Hepatocyte (in vitro differentiated cells): ENCODE results near the gene OPCML. TPM values are rescaled to one million over a fixed set of nuclear protein-coding genes. Genes with fewer than 3 reads are reported as not detected.

Experiments used
- DNase-seq: peaks from one replicate; pipeline ENCODE4 v3.0.0-alpha.2; 2016; ENCODE audit warnings: low spot score
- H2AFZ ChIP-seq: fragments of 200-600 bp; sonication (generic); 2 replicates; pipeline ENCODE4 v1.6.0; 2016; ENCODE audit warnings: antibody characterized with exemption, mild to moderate bottlenecking
- H3K27ac ChIP-seq: fragments of 200-600 bp; sonication (generic); 2 replicates; pipeline ENCODE4 v1.5.1; 2016; ENCODE audit warnings: mild to moderate bottlenecking
- H3K27me3 ChIP-seq: fragments of 200-600 bp; sonication (generic); 2 replicates; pipeline ENCODE4 v1.6.1; 2016
- H3K36me3 ChIP-seq: fragments of 200-600 bp; sonication (generic); replicated peaks from 2 replicates; pipeline ENCODE4 v1.5.1; 2016; ENCODE audit warnings: low read depth; ENCODE audit not compliant: insufficient read depth
- H3K4me1 ChIP-seq: fragments of 200-600 bp; sonication (generic); 2 replicates; pipeline ENCODE4 v1.5.1; 2016; ENCODE audit warnings: mild to moderate bottlenecking, moderate library complexity; ENCODE audit not compliant: insufficient read depth
- H3K4me2 ChIP-seq: fragments of 200-600 bp; sonication (generic); 2 replicates; pipeline ENCODE4 v1.6.0; 2016
- H3K4me3 ChIP-seq: fragments of 200-600 bp; sonication (generic); 2 replicates; pipeline ENCODE4 v1.5.1; 2016; ENCODE audit warnings: mild to moderate bottlenecking
- H3K79me2 ChIP-seq: fragments of 200-600 bp; sonication (generic); 2 replicates; pipeline ENCODE4 v1.6.0; 2017; ENCODE audit warnings: mild to moderate bottlenecking
- H3K9me2 ChIP-seq: fragments of 200-600 bp; sonication (generic); replicated peaks from 2 replicates; pipeline ENCODE4 v1.6.0; 2017; ENCODE audit warnings: mild to moderate bottlenecking; ENCODE audit not compliant: insufficient read depth
- H3K9me3 ChIP-seq: fragments of 200-600 bp; sonication (generic); 2 replicates; pipeline ENCODE4 v1.5.1; 2016; ENCODE audit warnings: low read depth, mild to moderate bottlenecking
- H4K20me1 ChIP-seq: fragments of 200-600 bp; sonication (generic); 2 replicates; pipeline ENCODE4 v1.6.0; 2016; ENCODE audit warnings: mild to moderate bottlenecking; ENCODE audit not compliant: insufficient read depth, poor library complexity, severe bottlenecking
- EZH2 ChIP-seq: fragments of 200-600 bp; sonication (generic); IDR thresholded peaks from 2 replicates; pipeline ENCODE4 v1.6.1; 2016; ENCODE audit warnings: antibody characterized with exemption, mild to moderate bottlenecking, borderline replicate concordance
- EZH2phosphoT487 ChIP-seq: fragments of 200-600 bp; sonication (generic); IDR thresholded peaks from one replicate; pipeline ENCODE4 v1.6.1; 2018; ENCODE audit warnings: antibody characterized with exemption, mild to moderate bottlenecking, low read depth, moderate library complexity; ENCODE audit not compliant: unreplicated experiment, severe bottlenecking
- WGBS: methylation state at CpG from one replicate; pipeline ENCODE4 v1.1.6; 2016; ENCODE audit warnings: low lambda C conversion rate; ENCODE audit errors: missing lambda C conversion rate; 5-methylcytosine and 5-hydroxymethylcytosine counted together
- polyA plus RNA-seq: library from polyadenylated mRNA; unstranded; fragments of >200 nt; fragmentation: Nextera tagmentation; extraction: Ambion mirVana; gene quantifications from 2 replicates; pipeline ENCODE4 v1.2.1, GENCODE V29; 2016
- total RNA-seq: library from RNA; depleted of rRNA; stranded (reverse); fragments of >200 nt; gene quantifications from 2 replicates; pipeline ENCODE4 v1.2.3, GENCODE V29; 2014
- TF ChIP-seq, protein P1 (sequence below): fragments of 200-600 bp; sonication (generic); IDR thresholded peaks from 2 replicates; pipeline ENCODE4 v1.5.1; 2016; ENCODE audit warnings: antibody characterized with exemption, mild to moderate bottlenecking; ENCODE audit not compliant: poor library complexity

Gene OPCML
- total and polyA plus RNA-seq, 2 experiments from 2014 or later = 0.37 to 0.98 TPM

DNA sequence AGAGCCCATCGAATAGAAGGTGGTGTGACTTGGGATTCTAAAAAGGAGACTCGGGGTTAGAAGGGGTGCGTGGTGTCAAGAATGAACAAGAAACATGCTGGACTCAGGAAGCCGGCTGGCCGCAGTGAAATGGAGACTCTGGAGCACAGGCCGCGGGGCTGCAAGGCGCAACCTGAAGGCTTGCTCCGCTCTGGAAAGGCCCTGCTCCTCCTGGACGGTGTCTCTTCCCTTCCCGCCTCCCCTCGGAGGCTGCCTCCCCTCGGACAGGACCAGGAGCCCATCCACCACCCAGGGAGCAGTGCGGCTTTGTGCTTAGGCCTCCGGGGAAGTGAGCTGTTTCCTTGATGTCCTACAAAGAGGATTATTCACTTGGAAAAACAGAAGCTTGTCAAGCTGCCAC lies 170.1 kb downstream of the OPCML start:
- no peak overlapping the region for H3K4me2 ChIP-seq
- H3K4me3 ChIP-seq = no peak overlapping the region
- TF ChIP-seq, protein P1, sequence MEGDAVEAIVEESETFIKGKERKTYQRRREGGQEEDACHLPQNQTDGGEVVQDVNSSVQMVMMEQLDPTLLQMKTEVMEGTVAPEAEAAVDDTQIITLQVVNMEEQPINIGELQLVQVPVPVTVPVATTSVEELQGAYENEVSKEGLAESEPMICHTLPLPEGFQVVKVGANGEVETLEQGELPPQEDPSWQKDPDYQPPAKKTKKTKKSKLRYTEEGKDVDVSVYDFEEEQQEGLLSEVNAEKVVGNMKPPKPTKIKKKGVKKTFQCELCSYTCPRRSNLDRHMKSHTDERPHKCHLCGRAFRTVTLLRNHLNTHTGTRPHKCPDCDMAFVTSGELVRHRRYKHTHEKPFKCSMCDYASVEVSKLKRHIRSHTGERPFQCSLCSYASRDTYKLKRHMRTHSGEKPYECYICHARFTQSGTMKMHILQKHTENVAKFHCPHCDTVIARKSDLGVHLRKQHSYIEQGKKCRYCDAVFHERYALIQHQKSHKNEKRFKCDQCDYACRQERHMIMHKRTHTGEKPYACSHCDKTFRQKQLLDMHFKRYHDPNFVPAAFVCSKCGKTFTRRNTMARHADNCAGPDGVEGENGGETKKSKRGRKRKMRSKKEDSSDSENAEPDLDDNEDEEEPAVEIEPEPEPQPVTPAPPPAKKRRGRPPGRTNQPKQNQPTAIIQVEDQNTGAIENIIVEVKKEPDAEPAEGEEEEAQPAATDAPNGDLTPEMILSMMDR = no peak
- TF ChIP-seq EZH2phosphoT487 (no peak), EZH2 (no peak)
- no peaks in the 10 kb centered on the region for H3K4me1 ChIP-seq
- no peaks in the 10 kb centered on the region for H4K20me1 ChIP-seq
- no peaks in the 10 kb centered on the region for H3K9me2 ChIP-seq
- 92% methylated on average over 15 of the region's 15 CpGs for WGBS
- H3K9me3 ChIP-seq = no peaks in the 10 kb centered on the region
- no peaks in the 10 kb centered on the region for H3K27me3 ChIP-seq
- H2AFZ ChIP-seq = no peak overlapping the region
- no peak for DNase-seq
- no peaks in the 10 kb centered on the region for H3K36me3 ChIP-seq
- no peak overlapping the region for H3K27ac ChIP-seq
- no peaks in the 10 kb centered on the region for H3K79me2 ChIP-seq

DNA sequence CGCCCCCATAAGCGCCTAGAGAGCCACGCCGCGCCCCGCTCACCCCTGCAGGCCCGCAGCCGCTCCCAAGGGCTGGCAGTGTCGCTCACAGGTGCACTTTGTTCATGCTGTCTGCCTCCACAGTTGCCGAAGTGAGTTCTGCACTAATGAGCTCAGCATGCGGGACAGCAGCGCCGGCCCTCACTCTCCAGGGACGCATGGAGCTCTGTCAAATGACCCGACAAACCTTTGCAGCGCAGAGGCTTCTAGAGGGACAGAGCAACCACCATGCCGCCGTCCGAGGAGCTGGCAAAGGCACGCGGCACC lies 170.7 kb downstream of the OPCML start:
- H3K27me3 ChIP-seq = no peaks in the 10 kb centered on the region
- 97% methylated on average over 20 of the region's 21 CpGs for WGBS
- no peaks in the 10 kb centered on the region for H3K79me2 ChIP-seq
- no peak overlapping the region for H3K27ac ChIP-seq
- H4K20me1 ChIP-seq = no peaks in the 10 kb centered on the region
- no peak overlapping the region for H3K4me2 ChIP-seq
- no peaks in the 10 kb centered on the region for H3K36me3 ChIP-seq
- TF ChIP-seq EZH2phosphoT487 (no peak), EZH2 (no peak)
- H2AFZ ChIP-seq = no peak overlapping the region
- H3K4me1 ChIP-seq = no peaks in the 10 kb centered on the region
- no peak for DNase-seq
- H3K9me3 ChIP-seq = no peaks in the 10 kb centered on the region
- H3K4me3 ChIP-seq = no peak overlapping the region
- H3K9me2 ChIP-seq = no peaks in the 10 kb centered on the region

DNA sequence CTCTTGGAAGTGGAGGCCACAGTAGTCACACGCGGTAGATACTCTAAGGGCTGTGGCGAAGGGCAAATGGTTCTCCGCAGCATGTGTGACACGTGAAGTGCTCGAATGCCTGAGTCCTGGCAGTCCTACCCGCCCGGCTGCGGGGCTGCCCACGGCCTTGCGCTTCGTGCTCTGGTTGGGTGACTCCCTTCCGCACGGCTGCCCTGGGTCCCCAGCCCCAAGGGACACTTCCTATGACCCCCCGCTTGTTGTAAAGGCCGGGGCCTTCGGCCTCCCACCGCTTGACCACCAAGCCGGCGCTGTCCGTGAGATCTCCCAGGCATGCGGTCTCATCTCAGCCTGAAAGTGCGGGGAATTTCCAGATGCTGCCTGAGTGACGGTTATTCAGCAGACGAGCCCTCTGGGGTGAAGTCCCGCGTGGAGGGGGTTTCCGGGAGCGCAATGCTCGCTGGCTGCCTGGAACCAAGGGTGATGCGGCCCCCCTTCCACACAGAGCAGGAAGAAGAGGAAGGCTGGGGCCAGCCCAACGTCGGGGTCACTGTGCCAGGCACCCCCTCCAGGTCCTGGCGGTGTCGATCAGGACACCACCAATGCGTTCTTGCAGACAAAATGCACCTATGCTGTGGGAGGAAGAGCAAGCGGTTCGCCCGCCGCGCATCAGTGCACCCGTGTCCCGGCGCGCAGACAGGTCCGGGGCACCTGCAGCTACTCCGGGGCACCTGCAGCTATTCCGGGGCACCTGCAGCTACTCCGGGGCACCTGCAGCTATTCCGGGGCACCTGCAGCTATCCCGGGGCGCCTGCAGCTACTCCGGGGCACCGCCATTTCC lies 171.2 kb downstream of the OPCML start:
- H4K20me1 ChIP-seq = no peaks in the 10 kb centered on the region
- no peak overlapping the region for H2AFZ ChIP-seq
- no peaks in the 10 kb centered on the region for H3K9me2 ChIP-seq
- no peaks in the 10 kb centered on the region for H3K4me1 ChIP-seq
- no peak for DNase-seq
- no peaks in the 10 kb centered on the region for H3K36me3 ChIP-seq
- H3K4me3 ChIP-seq = no peak overlapping the region
- TF ChIP-seq EZH2phosphoT487 = no peak
- TF ChIP-seq EZH2 = no peak
- TF ChIP-seq, protein P1 = no peak
- 93% methylated on average over 40 of the region's 54 CpGs for WGBS
- H3K9me3 ChIP-seq = no peaks in the 10 kb centered on the region
- no peak overlapping the region for H3K4me2 ChIP-seq
- H3K27me3 ChIP-seq = no peaks in the 10 kb centered on the region
- no peaks in the 10 kb centered on the region for H3K79me2 ChIP-seq
- no peak overlapping the region for H3K27ac ChIP-seq

DNA sequence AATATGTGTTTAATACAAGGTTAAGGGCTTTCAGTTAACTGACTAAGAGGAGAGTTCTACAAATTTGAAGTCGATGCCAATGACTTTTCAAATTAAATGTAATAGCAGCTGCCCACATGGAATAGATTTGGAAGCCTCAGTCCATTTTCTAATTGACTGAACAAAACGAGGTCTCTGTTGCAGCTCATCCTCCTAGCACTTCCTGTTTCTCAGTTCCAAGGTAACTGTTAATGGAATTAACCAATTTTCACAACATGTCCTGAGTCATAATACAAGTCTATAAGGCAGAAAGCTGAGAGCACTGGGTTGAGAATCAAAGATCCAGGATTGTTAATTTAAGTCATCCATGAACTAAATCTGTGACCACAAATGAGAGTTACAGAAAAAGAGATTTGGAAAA lies 177.2 kb downstream of the OPCML start:
- H3K4me2 ChIP-seq = no peak overlapping the region

More for the DNA sequence above, 177.2 kb downstream of the OPCML start:
- H3K27me3 ChIP-seq = peaks cover 10% of the 10 kb centered on the region
- no peaks in the 10 kb centered on the region for H3K9me3 ChIP-seq
- H3K27ac ChIP-seq = no peak overlapping the region
- no peaks in the 10 kb centered on the region for H3K4me1 ChIP-seq
- H3K9me2 ChIP-seq = no peaks in the 10 kb centered on the region
- TF ChIP-seq, protein P1 = no peak
- TF ChIP-seq EZH2 (no peak), EZH2phosphoT487 (no peak)
- H3K36me3 ChIP-seq = no peaks in the 10 kb centered on the region
- H2AFZ ChIP-seq = no peak overlapping the region
- no peaks in the 10 kb centered on the region for H4K20me1 ChIP-seq
- H3K4me3 ChIP-seq = no peak overlapping the region
- DNase-seq = no peak
- H3K79me2 ChIP-seq = no peaks in the 10 kb centered on the region
- 48% methylated on average over 2 of the region's 2 CpGs for WGBS
